ENCODE measurements around the gene BID. TPM values are rescaled to one million over a fixed set of nuclear protein-coding genes. Genes with fewer than 3 reads are reported as not detected.

Gene BID
- total RNA-seq, 1 donor from 2014 or later, result 16.6 TPM

DNA sequence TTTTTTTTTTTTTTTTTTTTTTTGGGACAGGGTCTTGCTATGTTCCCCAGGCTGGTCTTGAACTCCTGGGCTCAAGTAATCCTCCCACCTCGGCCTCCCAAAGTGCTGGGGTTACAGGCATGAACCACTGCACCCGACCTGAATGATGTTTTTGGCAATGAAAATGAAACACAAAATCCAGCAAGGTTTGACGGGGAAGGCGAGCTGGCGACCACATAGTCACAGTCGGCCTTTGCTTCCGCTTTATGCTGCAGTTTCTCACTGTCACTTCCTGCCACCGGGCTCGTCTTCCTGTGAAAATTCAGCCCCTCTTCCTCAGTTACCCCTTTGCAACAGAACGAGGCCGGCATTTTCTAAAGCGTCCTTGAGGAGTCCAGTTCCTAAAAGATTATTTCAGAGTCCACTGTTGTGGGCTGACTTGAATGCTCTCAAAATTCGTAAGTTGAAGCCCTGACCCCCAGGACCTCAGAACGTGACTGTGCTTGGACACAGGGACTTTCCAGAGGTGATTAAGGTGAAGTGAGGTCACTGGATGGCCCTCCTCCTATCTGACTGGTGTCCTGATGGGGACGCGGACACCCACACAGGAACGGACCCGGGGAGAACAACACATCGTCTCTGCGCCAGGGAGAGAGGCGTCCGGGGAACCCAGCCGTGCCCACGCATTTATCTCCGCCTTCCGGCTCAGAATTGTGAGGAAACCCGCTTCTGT, 2.9 kb upstream of the BID start:
- Histone ChIP-seq H3K4me2 (no peak overlapping the region), H3K27ac (no peak overlapping the region), H4K20me1 (ENCODE audit: low read depth) (no peaks in the 10 kb centered on the region), H3K9ac (no peak overlapping the region), H3K4me1 (peaks cover 19% of the 10 kb centered on the region), H3K9me3 (ENCODE audit: low read depth) (no peaks in the 10 kb centered on the region), H3F3A (ENCODE audit: low read depth) (peaks cover 14% of the 10 kb centered on the region), H3K4me3 (no peak overlapping the region), H2AFZ (replicated peaks) (no peak overlapping the region), H3K36me3 (no peaks in the 10 kb centered on the region), H3K79me2 (ENCODE audit: low read depth) (peaks cover 8% of the 10 kb centered on the region), H3K27me3 (no peaks in the 10 kb centered on the region)
- TF ChIP-seq, protein P1, sequence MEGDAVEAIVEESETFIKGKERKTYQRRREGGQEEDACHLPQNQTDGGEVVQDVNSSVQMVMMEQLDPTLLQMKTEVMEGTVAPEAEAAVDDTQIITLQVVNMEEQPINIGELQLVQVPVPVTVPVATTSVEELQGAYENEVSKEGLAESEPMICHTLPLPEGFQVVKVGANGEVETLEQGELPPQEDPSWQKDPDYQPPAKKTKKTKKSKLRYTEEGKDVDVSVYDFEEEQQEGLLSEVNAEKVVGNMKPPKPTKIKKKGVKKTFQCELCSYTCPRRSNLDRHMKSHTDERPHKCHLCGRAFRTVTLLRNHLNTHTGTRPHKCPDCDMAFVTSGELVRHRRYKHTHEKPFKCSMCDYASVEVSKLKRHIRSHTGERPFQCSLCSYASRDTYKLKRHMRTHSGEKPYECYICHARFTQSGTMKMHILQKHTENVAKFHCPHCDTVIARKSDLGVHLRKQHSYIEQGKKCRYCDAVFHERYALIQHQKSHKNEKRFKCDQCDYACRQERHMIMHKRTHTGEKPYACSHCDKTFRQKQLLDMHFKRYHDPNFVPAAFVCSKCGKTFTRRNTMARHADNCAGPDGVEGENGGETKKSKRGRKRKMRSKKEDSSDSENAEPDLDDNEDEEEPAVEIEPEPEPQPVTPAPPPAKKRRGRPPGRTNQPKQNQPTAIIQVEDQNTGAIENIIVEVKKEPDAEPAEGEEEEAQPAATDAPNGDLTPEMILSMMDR (IDR thresholded peaks at IDR 0.05), result no peak
- peaks cover 46% of the 10 kb centered on the region for H3K4me1 Mint-ChIP-seq
- no peak for DNase-seq (ENCODE audit: low spot score)
- peak overlapping the region; percentile 89 for H3K27ac Mint-ChIP-seq
- no peaks in the 10 kb centered on the region for H3K36me3 Mint-ChIP-seq
- peaks cover 13% of the 10 kb centered on the region for H3K27me3 Mint-ChIP-seq (ENCODE audit: insufficient read depth, low read depth)
- H3K9me3 Mint-ChIP-seq, result no peaks in the 10 kb centered on the region
- H3K4me3 Mint-ChIP-seq, result no peak overlapping the region

DNA sequence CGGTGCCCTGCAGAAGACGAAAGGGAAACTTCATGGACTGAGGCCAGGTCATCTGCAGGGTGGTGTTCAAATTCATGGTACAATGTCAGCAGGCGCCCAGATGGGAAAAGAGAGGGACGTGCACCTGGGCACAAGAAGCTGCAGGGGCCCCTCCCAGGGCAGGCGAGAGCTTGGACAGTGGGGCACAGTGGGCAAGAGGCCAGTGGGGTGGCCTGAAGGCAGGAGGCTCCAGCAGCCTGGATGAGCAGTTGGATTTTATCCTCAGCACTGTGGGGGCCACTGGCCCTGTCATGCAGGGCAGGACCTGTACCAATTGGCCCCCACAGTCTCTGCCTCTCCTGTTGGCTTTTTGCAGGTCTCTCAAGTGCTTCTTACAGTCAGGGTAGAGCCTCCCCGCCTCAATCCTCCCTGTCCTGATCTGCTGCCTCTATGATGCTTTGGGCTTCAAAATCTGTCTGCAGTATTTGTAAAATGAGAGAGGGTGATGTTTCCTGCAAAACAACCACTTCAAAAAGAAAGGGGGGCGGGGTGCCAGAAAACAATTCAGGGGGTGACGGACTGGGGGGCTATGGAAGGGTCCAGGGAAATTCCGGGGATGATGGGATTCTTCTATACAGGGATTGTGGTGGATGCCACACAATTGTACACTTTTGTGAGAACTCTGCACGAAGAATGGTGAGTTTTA, 1.7 kb upstream of the BID start:
- Histone ChIP-seq H3K27me3 (no peaks in the 10 kb centered on the region), H3K27ac (no peak overlapping the region), H3K9ac (no peak overlapping the region), H3K4me1 (peaks cover 19% of the 10 kb centered on the region), H3K4me3 (no peak overlapping the region), H3K9me3 (ENCODE audit: low read depth) (no peaks in the 10 kb centered on the region), H3K79me2 (ENCODE audit: low read depth) (peaks cover 8% of the 10 kb centered on the region), H3K36me3 (no peaks in the 10 kb centered on the region), H3K4me2 (no peak overlapping the region), H3F3A (ENCODE audit: low read depth) (peaks cover 14% of the 10 kb centered on the region), H2AFZ (replicated peaks) (no peak overlapping the region), H4K20me1 (ENCODE audit: low read depth) (no peaks in the 10 kb centered on the region)
- H3K36me3 Mint-ChIP-seq, result no peaks in the 10 kb centered on the region
- no peak for DNase-seq (ENCODE audit: low spot score)
- H3K4me1 Mint-ChIP-seq, result peaks cover 49% of the 10 kb centered on the region
- H3K27ac Mint-ChIP-seq, result peak overlapping the region; percentile 94
- H3K9me3 Mint-ChIP-seq, result no peaks in the 10 kb centered on the region
- H3K4me3 Mint-ChIP-seq, result peak overlapping the region; percentile 84
- peaks cover 10% of the 10 kb centered on the region for H3K27me3 Mint-ChIP-seq (ENCODE audit: insufficient read depth, low read depth)
- TF ChIP-seq, protein P1 (IDR thresholded peaks at IDR 0.05), result no peak
- TF ChIP-seq EZH2 (IDR thresholded peaks at IDR 0.05) (no peak), EZH2phosphoT487 (IDR thresholded peaks at IDR 0.05) (no peak)

GRCh38 chr22:17774926-17775685, 837 bp upstream of the BID start:
- peaks cover 49% of the 10 kb centered on the region for H3K4me1 Mint-ChIP-seq
- Histone ChIP-seq H3F3A (ENCODE audit: low read depth) (peaks cover 14% of the 10 kb centered on the region), H2AFZ (replicated peaks) (peak overlapping the region; percentile 93), H3K9ac (no peak overlapping the region), H3K4me2 (peak overlapping the region; percentile 89), H3K27ac (no peak overlapping the region), H3K27me3 (no peaks in the 10 kb centered on the region), H3K79me2 (ENCODE audit: low read depth) (peaks cover 8% of the 10 kb centered on the region), H3K36me3 (no peaks in the 10 kb centered on the region), H4K20me1 (ENCODE audit: low read depth) (no peaks in the 10 kb centered on the region), H3K4me3 (peak overlapping the region; percentile 76), H3K9me3 (ENCODE audit: low read depth) (no peaks in the 10 kb centered on the region), H3K4me1 (peaks cover 19% of the 10 kb centered on the region)
- H3K4me3 Mint-ChIP-seq, result peak overlapping the region; percentile 84
- H3K27me3 Mint-ChIP-seq (ENCODE audit: insufficient read depth, low read depth), result peaks cover 12% of the 10 kb centered on the region
- DNase-seq (ENCODE audit: low spot score), result peak; percentile 30
- no peaks in the 10 kb centered on the region for H3K36me3 Mint-ChIP-seq
- H3K9me3 Mint-ChIP-seq, result no peaks in the 10 kb centered on the region
- TF ChIP-seq, protein P1 (IDR thresholded peaks at IDR 0.05), result no peak
- TF ChIP-seq EZH2 (IDR thresholded peaks at IDR 0.05) (no peak), EZH2phosphoT487 (IDR thresholded peaks at IDR 0.05) (no peak)
- peak overlapping the region; percentile 94 for H3K27ac Mint-ChIP-seq

Measured in neural progenitor cell (in vitro differentiated cells).